ENCODE data around the gene TMEM100.

DNA sequence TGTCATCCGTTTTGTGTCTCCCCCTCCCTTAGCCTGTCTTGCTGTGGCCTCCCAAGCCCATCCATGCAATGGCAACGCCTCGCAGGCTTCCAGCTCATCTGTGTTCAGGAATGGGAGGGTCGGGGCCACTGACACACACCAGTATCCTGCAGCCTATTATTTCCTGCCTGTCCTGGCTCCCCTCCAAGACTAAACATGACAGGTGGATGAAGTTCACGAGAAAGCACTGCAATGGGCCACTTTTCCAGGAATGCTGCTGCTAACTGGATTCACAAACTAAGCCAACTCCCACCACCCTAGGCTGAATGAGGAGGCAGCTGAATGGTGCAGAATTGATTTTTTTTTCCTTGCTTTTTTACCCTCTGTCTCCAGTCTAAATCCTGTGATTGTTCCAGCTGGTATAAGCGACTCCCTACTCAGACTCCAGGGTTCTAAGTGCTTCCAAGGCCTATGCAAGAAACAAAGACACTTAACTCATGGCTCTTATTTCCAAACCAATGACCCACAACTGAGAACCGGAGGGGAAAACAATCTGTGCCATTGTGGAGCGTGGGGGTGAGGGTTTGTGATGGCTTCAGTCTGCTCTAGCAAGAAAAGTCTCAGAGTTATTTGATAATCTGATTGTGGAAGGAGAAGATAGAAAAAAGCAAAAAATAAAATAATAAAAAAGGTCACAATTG is 23.3 kb downstream of the TMEM100 start:
- TF ChIP-seq POLR2A (IDR thresholded peaks at IDR 0.05; ENCODE audit: low read length), result no peak
- no peak for TF ChIP-seq GATA1 (IDR thresholded peaks at IDR 0.05; ENCODE audit: low read depth, low read length)

Data from erythroblast (primary cell).